Measurements from ENCODE around the gene XIRP1.
"Not testable (repeated sequence)": the region's sequence is repeated elsewhere in the genome, so short reads cannot be mapped to it uniquely, and the experiment has no call there.

The XIRP1 gene, protein sequence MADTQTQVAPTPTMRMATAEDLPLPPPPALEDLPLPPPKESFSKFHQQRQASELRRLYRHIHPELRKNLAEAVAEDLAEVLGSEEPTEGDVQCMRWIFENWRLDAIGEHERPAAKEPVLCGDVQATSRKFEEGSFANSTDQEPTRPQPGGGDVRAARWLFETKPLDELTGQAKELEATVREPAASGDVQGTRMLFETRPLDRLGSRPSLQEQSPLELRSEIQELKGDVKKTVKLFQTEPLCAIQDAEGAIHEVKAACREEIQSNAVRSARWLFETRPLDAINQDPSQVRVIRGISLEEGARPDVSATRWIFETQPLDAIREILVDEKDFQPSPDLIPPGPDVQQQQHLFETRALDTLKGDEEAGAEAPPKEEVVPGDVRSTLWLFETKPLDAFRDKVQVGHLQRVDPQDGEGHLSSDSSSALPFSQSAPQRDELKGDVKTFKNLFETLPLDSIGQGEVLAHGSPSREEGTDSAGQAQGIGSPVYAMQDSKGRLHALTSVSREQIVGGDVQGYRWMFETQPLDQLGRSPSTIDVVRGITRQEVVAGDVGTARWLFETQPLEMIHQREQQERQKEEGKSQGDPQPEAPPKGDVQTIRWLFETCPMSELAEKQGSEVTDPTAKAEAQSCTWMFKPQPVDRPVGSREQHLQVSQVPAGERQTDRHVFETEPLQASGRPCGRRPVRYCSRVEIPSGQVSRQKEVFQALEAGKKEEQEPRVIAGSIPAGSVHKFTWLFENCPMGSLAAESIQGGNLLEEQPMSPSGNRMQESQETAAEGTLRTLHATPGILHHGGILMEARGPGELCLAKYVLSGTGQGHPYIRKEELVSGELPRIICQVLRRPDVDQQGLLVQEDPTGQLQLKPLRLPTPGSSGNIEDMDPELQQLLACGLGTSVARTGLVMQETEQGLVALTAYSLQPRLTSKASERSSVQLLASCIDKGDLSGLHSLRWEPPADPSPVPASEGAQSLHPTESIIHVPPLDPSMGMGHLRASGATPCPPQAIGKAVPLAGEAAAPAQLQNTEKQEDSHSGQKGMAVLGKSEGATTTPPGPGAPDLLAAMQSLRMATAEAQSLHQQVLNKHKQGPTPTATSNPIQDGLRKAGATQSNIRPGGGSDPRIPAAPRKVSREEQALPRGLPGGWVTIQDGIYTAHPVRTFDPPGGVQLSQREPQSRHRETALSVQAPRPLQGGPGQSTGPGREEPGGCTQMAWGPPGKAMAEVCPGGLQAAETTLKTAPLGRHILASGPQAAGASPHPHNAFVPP (N-terminal part only)

DNA sequence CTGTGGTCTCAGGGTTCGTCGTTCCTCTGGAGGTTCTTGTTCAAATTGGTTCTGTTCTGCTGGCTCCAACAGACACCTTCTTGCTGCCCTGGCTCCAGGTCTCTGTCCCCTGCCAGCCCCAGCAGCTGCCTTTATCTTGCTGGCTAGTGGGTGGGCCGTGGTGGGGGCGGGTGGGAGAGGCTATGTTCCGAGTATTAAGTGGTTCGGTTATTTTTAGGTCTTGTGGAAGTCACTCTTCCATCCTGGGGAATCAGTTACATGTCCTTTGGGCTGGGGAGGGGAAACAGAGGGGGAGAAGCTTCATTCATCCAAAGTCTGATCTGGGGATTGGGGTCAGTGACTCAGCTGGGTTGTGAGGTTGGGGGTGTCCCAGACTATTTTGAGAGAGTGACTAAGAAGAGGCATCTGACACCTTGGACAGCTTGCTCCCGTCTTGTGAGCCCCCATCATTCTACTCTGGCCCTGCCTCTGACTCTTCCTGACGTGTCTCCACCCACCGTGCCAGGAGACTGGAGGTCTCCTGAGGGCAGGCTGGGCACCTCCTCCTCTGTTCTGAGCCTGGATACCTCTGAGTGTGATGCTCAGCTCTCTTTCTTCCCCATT lies at the start of gene XIRP1:
Gene XIRP1, minus strand, starts transcription at position 106 of the 603 bp plus-strand sequence. CDS start 3,150 bp downstream, outside the sequence.
- DNase-seq (ENCODE audit: low spot score) = no peak

DNA sequence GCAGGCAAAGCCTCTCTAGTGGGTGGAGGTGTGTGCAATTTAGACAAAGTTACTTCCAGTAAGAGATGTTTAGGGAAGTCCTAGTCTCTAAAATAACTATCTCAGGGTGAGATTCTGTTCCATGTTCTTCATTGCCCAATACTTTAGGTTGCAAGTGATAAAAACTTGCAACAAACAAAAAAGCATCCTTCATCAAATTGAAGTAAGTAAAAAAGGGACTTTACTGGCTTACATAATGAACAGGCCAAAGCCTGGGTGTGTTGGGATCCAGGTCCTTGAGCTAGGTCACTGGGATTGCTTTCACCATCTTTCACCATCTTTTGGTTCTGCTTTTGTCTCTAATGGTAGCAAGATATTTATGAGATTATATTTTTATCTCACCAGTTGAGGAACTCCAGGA lies 49.2 kb upstream of the XIRP1 start:
- DNase-seq (ENCODE audit: low spot score) = no peak

DNA sequence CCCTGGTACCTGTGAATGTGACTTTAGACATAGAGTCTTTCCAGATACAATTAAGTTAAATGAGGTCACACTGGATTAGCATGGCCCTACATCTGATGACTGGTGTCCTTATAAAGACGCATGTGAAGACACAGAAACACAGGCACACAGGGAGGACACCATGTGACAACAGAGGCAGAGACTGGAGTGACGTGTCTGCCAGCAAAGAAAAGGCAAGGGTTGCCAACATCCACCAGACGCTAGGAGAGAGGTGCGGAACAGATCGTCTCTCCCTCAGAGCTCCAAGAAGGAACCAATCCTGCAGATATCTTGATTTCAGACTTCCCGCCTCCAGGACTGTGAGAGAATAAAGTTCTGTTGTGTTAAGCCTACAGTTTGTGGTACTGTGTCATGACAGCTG lies 44.6 kb upstream of the XIRP1 start:
- no peak for DNase-seq (ENCODE audit: low spot score)

DNA sequence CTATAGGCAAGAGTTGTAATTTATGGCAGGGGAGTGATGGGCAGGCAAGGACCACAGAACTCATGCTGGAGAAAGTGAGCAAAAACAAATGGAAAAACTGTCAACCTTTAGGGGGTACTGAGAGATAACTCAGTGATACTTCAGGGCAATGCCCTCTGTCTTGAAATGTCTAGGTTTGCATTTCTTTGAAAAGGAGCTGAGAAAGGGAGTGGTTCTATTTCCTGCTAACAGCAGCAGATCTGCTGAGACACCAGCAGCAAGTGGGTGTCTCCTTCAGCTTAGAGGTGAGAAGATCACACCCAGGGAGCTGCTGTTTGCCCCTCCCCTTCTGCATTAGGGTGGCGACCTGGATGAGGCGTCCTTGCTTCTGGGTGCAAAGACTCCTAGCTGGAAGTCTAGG lies 42.3 kb upstream of the XIRP1 start:
- no peak for DNase-seq (ENCODE audit: low spot score)

DNA sequence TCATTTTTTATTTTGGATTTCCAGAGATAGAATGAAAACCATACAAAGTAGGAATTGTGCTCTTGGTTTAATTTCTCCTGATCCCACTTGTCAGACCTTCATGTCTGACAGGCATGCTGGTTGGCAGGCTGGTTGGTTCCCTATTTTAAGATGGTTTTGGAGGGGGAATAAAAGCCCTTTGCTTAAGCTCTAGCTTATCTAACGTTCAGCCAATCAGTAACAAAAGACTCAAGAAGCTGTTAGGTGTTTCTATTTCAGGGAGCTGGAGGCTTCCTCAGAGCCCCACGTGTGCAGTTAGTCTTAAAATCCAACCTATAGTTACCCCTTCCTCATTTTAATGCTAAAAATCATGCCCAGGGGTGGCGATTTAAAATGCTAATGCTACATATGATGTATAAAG lies 40.5 kb upstream of the XIRP1 start:
- no peak for DNase-seq (ENCODE audit: low spot score)

DNA sequence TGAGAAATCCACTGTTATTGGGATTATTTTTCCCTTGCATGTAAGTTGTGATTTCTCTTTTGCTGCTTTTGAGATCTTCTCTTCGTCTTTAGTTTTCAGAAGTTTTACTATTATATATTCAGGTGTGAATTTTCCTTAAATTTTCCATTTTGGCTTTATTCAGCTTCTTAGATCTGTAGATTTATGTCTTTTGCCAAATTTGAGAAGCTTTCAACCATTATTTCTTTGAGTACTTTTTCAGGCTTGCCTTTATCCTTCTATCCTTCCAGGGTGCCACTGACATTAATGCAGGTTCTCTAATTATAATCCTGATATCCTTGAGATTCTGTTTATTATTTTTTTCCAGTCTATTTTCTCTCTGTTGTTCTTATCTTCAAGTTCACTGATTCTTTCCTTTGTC lies 38.1 kb upstream of the XIRP1 start:
- no peak for DNase-seq (ENCODE audit: low spot score)

DNA sequence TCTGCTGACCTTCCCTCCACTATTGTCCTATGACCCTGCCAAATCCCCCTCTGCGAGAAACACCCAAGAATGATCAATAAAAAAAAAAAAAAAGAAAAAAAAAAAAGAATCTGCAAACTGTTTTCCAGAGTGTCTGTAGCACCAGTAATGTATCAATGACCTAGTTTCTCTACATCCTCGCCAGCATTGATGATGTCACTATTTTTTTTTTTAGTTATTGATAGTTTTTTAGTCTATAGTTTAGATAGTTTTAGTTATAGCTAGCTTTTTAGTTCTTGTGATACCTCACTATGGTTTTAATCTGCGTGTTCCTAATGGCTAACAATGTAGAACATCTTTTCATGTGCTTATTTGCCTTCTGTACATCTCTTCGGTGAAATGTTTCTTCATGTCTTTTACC lies 36.1 kb upstream of the XIRP1 start:
- no peak for DNase-seq (ENCODE audit: low spot score)

DNA sequence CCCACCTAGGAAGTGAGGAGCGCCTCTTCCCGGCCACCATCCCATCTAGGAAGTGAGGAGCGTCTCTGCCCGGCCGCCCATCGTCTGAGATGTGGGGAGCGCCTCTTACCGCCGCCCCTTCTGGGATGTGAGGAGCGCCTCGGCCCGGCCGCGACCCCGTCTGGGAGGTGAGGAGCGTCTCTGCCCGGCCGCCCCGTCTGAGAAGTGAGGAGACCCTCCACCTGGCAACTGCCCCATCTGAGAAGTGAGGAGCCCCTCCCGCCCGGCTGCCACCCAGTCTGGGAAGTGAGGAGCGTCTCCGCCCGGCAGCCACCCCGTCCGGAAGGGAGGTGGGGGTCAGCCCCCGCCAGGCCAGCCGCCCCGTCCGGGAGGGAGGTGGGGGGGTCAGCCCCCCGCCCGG lies 35.2 kb upstream of the XIRP1 start:
- not testable (repeated sequence) for DNase-seq (ENCODE audit: low spot score)

DNA sequence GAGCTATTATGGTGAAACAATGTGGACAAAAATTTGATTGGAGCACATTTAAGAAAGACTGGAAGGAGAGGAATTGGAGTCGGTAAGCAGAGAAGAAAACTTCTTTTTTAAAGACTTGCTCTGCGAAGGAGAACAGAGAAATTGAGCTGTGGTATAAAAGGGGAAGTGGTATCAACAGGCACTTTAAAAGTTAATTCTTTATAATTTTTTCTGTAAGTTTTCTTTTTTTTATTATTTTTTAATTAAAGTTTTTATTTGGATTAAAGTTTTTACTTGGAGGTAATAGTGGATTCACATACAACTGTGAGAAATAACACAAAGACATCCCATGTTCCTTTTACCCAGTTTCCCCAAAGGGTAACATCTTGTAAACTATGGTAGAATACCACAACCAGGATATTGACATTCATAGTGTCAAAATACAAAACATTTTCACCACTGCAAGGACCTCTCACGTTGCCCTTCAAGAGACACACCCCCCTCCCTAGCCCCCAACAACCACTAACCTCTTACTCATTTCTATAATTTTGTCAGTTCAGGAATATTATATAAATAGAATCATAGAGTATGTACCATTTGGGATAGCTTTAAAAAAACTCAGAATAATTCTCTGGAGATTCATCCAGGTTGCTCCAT lies 33.8 kb upstream of the XIRP1 start:
- no peak for DNase-seq (ENCODE audit: low spot score)

DNA sequence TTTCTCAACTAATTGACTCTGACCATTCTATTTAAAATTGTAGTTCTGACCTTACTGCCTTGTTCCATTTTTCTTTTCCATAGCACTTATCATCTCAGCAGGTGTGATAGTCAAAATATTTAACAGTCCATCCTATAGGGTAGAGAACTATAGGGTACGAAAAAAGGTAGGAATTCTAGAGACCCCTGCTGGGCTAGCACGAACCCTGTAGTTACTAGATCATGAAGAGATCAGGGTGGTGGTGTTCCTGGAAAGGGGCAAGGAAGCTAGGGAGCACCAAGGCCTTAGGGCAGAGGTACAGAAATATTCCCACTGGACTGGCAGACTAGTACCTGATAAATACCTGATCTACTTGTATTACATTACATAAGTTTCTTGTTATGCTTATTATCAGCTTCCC lies 31.9 kb upstream of the XIRP1 start:
- DNase-seq (ENCODE audit: low spot score) = no peak

DNA sequence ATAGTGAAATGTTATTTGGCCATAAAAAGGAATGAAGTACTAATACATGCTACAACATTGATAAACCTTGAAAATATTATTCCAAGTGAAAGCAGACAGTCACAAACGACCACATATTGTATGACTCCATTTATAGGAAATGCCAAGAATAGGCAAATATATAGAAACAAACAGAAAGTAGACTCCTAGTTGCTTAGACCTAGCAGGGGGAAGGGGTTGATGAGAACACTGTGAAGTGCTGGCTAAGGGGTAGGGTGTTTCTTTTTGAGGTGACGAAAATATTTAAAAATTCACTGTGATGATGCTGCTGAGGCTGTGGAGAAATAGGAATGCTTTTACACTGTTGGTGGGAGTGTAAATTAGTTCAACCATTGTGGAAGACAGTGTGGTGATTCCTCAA lies 30.5 kb upstream of the XIRP1 start:
- no peak for DNase-seq (ENCODE audit: low spot score)

DNA sequence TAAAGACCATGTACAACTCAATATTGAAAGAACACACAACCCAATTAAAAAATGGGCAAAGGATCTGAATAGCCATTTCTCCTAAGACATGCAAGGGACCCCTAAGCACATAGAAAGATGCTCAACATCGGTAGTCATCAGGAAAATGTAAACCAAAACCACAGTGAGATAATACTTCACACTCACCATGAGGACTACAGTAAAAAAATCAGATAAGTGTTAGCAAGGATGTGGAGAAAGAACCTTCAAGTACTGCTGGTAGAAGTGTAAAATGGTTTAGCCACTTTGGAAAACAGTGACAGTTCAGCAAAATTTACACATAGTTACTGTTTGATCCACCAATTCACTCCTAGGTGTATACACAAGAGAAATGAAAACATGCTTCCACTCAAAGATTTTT lies 30.1 kb upstream of the XIRP1 start:
- DNase-seq (ENCODE audit: low spot score) = no peak

DNA sequence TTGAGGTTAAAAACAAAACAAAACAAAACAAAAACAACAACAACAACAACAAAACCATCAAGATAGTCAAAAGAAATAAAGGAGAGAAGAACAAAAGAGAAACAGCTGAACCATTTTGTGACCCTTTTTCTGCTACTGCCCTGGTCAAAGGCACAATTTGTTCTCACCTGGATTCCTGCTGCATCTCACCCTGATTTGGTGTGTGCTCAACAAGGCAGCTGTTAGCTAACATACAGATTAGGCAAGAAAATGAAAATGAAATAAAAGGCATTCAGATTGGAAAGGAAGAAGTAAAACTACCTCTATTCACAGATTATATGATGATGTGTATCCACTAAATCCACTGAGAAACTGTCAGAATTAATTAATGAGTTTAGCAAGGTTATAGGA lies 28.7 kb upstream of the XIRP1 start:
- DNase-seq (ENCODE audit: low spot score) = no peak

DNA sequence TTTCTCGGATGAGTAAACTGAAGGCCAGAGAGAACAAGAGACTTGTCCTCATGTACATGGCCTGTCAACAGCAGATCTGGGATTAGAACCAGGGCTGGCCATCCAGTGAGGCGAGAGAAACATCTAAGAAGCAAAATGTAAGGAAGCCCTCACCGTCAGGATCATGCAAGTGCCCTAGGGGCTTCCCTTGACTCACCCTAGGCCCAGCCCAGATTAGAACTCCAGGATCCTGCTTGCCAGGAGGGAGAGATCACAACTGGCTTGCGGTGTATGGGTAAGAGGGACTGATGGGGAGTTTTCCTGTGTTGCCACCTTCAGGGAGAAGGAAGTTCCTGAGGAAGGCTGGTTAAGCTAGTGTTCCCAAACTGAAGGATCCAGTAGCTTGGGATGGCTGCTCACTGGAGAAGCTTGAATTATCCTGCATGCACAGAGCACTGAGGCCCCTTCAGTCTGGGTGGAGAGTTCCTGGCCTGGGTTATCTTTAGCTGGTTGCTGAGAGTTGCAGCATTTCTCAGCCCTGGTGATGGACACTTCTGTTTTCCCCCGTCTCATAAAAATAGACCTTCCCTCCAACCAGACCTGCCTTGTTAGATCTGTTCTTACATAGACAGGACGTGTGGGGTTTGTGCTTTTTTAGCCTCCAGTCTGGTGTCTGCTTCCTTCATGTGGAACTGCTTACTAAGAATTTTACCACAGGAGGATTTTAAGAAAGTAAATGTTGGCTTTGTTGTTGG lies 28.2 kb upstream of the XIRP1 start:
- DNase-seq (ENCODE audit: low spot score) = peak; percentile 72

DNA sequence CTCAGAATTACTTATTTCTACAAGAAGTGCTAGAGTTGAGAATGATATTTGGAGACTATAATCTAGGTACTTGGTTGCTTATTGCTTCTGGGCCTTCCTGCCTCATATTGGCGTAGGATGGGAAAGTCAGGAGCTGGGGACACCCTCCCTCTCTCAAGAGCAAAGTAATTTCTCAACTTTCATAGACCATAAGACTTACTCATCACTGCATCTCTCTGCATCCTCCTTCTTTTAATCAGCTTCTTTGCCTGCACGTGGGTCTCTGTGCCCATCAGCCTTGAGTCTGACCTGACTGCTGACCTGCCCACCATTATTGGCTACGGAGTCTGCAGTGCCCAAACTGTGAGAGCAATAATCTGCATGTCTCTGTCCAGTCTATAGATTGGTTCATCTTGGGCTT lies 27.3 kb upstream of the XIRP1 start:
- DNase-seq (ENCODE audit: low spot score) = no peak

DNA sequence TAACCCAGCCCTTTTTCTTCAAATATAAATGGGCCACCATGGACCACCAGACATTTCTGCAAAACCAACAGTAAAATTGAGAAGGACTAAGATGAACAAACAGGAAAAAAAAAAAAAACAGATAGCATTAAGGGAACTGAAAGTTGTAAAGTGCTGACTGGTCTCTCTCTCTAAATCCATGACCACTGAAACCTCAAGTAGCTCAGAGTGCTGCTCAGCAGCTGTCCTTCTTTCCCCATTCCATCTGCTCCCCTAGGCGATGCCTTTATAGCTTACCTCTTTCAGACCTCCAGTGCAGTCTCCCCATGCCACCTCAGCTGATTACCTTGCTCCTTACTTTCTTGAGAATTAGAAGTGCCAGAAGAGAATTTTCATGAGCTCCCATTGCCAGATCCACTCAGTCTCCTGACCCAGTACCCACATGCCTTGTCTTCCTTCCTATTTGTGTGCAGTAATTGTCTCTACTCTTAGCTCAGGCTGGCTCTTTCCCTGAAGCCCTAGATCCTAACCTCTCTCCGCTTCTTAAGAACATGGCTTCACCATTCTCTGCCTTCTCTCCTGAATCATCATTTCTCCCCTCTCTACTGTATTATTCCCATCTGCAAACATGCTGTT lies 23.9 kb upstream of the XIRP1 start:
- DNase-seq (ENCODE audit: low spot score) = peak; percentile 47

DNA sequence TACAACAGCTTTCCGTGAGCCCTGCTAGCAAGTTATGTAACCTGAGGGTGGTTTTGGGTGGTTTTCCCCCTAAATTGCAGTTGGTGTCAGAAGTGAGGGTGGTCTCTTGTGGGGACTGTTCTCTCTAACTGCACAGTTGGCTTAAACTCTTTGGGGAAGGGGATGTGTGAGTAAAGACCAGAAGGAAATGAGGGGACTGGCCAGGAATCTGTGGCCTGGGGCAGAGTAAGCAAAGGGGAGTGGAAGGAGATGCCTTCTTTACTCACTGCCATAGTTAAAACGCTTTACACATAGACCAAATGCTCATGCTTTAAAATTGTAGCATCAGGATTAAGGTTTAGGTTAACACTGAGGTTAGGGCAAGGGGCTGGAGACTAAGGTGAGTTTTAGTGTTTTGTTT lies 21.2 kb upstream of the XIRP1 start:
- no peak for DNase-seq (ENCODE audit: low spot score)

DNA sequence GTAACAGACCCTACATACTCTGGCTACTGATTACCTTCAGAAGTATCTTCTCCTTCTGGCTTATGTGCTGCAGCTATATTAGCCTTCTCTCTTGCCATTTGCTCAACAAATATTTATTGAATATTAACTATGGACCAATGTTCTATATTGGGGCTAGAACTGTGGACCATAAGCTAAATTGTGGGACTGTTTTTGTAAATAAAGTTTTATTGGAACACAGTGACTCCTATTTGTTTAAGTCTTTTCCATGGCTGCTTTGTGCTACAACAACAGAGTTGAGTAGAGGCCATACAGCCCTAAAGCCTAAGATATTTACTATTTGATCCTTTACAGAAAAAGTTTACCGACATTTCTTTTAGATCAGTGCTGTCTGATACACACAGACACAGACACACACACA lies 20.3 kb upstream of the XIRP1 start:
- DNase-seq (ENCODE audit: low spot score) = no peak

DNA sequence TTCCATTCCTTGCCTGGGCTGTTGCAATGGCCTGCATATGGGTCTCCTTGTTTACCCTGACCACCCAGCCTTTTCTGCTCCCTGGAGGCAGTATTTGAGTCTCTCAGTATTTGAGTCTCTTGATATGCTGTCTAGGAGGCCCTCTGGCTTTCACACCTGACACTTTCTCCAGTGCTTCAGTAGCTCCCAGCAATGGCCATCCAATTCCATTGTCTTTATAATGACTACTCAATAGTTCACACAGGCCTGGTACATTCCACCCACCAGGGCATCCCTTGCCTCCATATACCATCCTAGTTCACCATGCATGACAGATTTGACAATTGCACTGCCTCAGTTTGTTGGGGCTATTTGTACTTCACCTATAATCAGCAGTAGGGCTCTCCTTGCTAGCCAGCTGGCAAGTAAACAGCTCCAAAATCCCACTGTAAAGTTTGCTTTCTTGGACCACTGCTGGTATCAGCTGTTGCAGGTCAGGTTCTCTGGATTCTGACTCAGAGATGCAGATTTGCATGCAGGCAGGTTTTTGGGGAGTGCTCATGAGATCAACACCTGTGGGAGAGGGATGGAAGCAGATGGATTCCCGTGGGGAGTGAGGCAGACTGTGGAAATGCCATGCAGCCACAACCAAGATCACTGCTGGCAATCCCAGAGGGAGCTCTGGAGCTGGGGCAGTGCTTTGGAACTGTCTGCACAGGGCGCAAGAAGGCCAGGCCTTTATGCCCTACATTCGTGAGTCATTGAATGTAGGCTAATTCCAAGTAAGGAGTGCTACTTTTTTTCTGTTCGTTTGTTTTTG lies 19.1 kb upstream of the XIRP1 start:
- DNase-seq (ENCODE audit: low spot score) = no peak

DNA sequence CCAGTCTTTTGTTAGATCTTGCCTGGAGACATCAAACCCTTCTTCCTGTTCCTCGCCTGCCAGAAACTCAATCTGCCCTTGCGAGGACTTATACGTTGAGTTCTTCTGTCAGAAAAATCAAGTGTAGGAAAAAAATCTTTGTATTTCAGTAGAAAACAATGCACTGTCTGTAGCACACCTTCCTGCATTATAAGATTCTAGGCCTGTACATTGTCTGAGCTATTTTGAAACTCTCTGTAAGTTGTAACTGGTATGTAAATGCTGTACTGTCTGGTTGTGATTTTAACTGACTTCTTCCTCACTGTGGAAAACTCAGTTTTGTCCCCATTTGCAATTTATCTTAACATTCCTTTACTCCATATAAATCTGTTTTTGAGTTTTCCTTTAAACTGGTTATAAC lies 17.7 kb upstream of the XIRP1 start:
- DNase-seq (ENCODE audit: low spot score) = no peak
